Smooth muscle cell (in vitro differentiated cells): ENCODE results near the gene DTD2. TPM values are rescaled to one million over a fixed set of nuclear protein-coding genes. Genes with fewer than 3 reads are reported as not detected.

ENCODE experiments used
- DNase-seq: peaks from one replicate; lab custom pipeline; 2025; ENCODE audit not compliant: unreplicated experiment; lab: John Stamatoyannopoulos, UW
- H2AFZ ChIP-seq: fragments of 200-600 bp; sonication (generic); 2 replicates; pipeline ENCODE4 v1.6.0; 2016; ENCODE audit warnings: antibody characterized with exemption, low read depth, mild to moderate bottlenecking
- H3F3A ChIP-seq: fragments of 200-600 bp; sonication (generic); 2 replicates; pipeline ENCODE4 v1.6.0; 2017; ENCODE audit warnings: antibody characterized with exemption, low read depth
- H3K27ac ChIP-seq: fragments of 200-600 bp; sonication (generic); 2 replicates; pipeline ENCODE4 v1.5.1; 2016; ENCODE audit warnings: low read depth, mild to moderate bottlenecking
- H3K27me3 ChIP-seq: fragments of 200-600 bp; sonication (generic); 2 replicates; pipeline ENCODE4 v1.6.1; 2016; ENCODE audit warnings: low read depth, mild to moderate bottlenecking
- H3K36me3 ChIP-seq: fragments of 200-600 bp; sonication (generic); 2 replicates; pipeline ENCODE4 v1.5.1; 2016; ENCODE audit warnings: low read depth
- H3K4me1 ChIP-seq: fragments of 200-600 bp; sonication (generic); 2 replicates; pipeline ENCODE4 v1.5.1; 2016; ENCODE audit warnings: low read depth
- H3K4me2 ChIP-seq: fragments of 200-600 bp; sonication (generic); 2 replicates; pipeline ENCODE4 v1.6.0; 2016; ENCODE audit warnings: mild to moderate bottlenecking
- H3K4me3 ChIP-seq: fragments of 200-600 bp; sonication (generic); 2 replicates; pipeline ENCODE4 v1.5.1; 2016; ENCODE audit warnings: mild to moderate bottlenecking
- H3K79me2 ChIP-seq: fragments of 200-600 bp; sonication (generic); 2 replicates; pipeline ENCODE4 v1.6.0; 2016; ENCODE audit warnings: low read depth, mild to moderate bottlenecking
- H3K9ac ChIP-seq: fragments of 200-600 bp; sonication (generic); 2 replicates; pipeline ENCODE4 v1.6.0; 2016; ENCODE audit warnings: low read depth
- H3K9me3 ChIP-seq: fragments of 200-600 bp; sonication (generic); replicated peaks from 2 replicates; pipeline ENCODE4 v1.5.1; 2016; ENCODE audit warnings: low read depth
- H4K20me1 ChIP-seq: fragments of 200-600 bp; sonication (generic); 2 replicates; pipeline ENCODE4 v1.6.0; 2016; ENCODE audit warnings: low read depth
- CTCF ChIP-seq: fragments of 200-600 bp; sonication (generic); IDR thresholded peaks from 2 replicates; pipeline ENCODE4 v1.5.1; 2017; ENCODE audit warnings: borderline replicate concordance, mild to moderate bottlenecking, antibody characterized with exemption; ENCODE audit not compliant: insufficient read depth, poor library complexity, severe bottlenecking
- WGBS: methylation state at CpG from one replicate; pipeline ENCODE4 v1.1.7; 2016; ENCODE audit warnings: low lambda C conversion rate; 5-methylcytosine and 5-hydroxymethylcytosine counted together
- polyA plus RNA-seq: library from polyadenylated mRNA; unstranded; fragments of >200 nt; fragmentation: Nextera tagmentation; extraction: Ambion mirVana; gene quantifications from 2 replicates; pipeline ENCODE4 v1.2.1, GENCODE V29; 2016
- total RNA-seq: library from RNA; depleted of rRNA; stranded (reverse); fragments of >200 nt; gene quantifications from 2 replicates; pipeline ENCODE4 v1.2.3, GENCODE V29; 2014

The DTD2 gene
- total and polyA plus RNA-seq, 2 experiments from 2014 or later = 8.6 to 30.4 TPM

- H3K27ac ChIP-seq = no peak overlapping the region
- H3K27me3 ChIP-seq = no peaks in the 10 kb centered on the region
- no peaks in the 10 kb centered on the region for H3K9me3 ChIP-seq
- no peak overlapping the region for H2AFZ ChIP-seq
- no peak overlapping the region for H3K9ac ChIP-seq
- no peaks in the 10 kb centered on the region for H3K79me2 ChIP-seq
- H3K36me3 ChIP-seq = no peaks in the 10 kb centered on the region
- no peak overlapping the region for H3K4me3 ChIP-seq
- H3F3A ChIP-seq = no peaks in the 10 kb centered on the region
- no peak overlapping the region for H3K4me2 ChIP-seq
- no peak for DNase-seq
- H4K20me1 ChIP-seq = no peaks in the 10 kb centered on the region
- H3K4me1 ChIP-seq = no peaks in the 10 kb centered on the region
- no peak for TF ChIP-seq CTCF
These were observed 31.4 kb downstream of the DTD2 start for GRCh38 chr14:31425905-31426304.

- Histone ChIP-seq H4K20me1 (peaks cover 16% of the 10 kb centered on the region), H3K4me1 (peaks cover 11% of the 10 kb centered on the region), H3K4me2 (peak overlapping the region; percentile 68), H3K27me3 (no peaks in the 10 kb centered on the region), H3K36me3 (no peaks in the 10 kb centered on the region), H3K9me3 (no peaks in the 10 kb centered on the region), H3K4me3 (no peak overlapping the region), H3K79me2 (peaks cover 36% of the 10 kb centered on the region), H3K9ac (no peak overlapping the region), H2AFZ (peak overlapping the region; percentile 34), H3F3A (no peaks in the 10 kb centered on the region), H3K27ac (no peak overlapping the region)
- DNase-seq = no peak
- WGBS = over 99% methylated on average over 5 of the region's 5 CpGs
- TF ChIP-seq CTCF = no peak
These were observed 36.1 kb downstream of the DTD2 start for GRCh38 chr14:31421200-31421599.

GRCh38 chr14:31420319-31421111 lies 36.8 kb downstream of the DTD2 start, which contains the start of gene HEATR5A:
HEATR5A (minus strand) TSS chr14:31420550; CDS start chr14:31402975, 17,575 bp downstream.
- Histone ChIP-seq H3K27me3 (no peaks in the 10 kb centered on the region), H3K4me2 (peak within 1 kb of the TSS; percentile 91), H3K9me3 (no peaks in the 10 kb centered on the region), H3K36me3 (no peaks in the 10 kb centered on the region), H3K4me3 (peak within 1 kb of the TSS; percentile 84), H3K79me2 (peaks cover 43% of the 10 kb centered on the region), H2AFZ (peak within 1 kb of the TSS; percentile 34), H4K20me1 (peaks cover 22% of the 10 kb centered on the region), H3K27ac (peak within 1 kb of the TSS; percentile 70), H3F3A (no peaks in the 10 kb centered on the region), H3K9ac (peak within 1 kb of the TSS; percentile 82), H3K4me1 (peaks cover 11% of the 10 kb centered on the region)
- no peak for TF ChIP-seq CTCF
- WGBS = 4% methylated on average over 53 of the region's 56 CpGs
- DNase-seq = peak; percentile 84

DNA sequence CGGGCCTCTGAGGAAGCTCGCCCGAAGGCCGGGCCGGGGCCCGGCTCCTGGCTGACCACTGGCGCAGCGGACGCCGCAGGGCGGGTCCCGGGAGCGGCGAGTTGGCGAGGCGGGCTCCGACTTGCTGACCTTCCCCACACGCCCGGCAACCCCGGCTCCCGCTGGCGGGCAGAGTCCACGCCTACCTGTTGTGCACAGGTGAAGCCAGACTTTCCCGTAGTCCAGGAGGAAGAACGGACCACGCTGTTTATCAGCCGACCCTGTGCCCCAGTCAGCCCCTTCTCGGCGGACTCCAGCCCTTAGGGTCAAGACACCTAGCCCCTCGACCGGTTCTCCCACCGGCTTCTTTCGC lies 37.4 kb downstream of the DTD2 start:
- H3K79me2 ChIP-seq = peaks cover 49% of the 10 kb centered on the region
- no peaks in the 10 kb centered on the region for H3K27me3 ChIP-seq
- H2AFZ ChIP-seq = peak overlapping the region; percentile 19
- H3K9me3 ChIP-seq = no peaks in the 10 kb centered on the region
- H3K27ac ChIP-seq = peak overlapping the region; percentile 70
- H3K36me3 ChIP-seq = no peaks in the 10 kb centered on the region
- peak overlapping the region; percentile 91 for H3K4me2 ChIP-seq
- peak; percentile 30 for DNase-seq
- peaks cover 11% of the 10 kb centered on the region for H3K4me1 ChIP-seq
- peaks cover 27% of the 10 kb centered on the region for H4K20me1 ChIP-seq
- peak overlapping the region; percentile 82 for H3K9ac ChIP-seq
- H3K4me3 ChIP-seq = peak overlapping the region; percentile 84
- WGBS = under 1% methylated on average over 33 of the region's 33 CpGs
- H3F3A ChIP-seq = no peaks in the 10 kb centered on the region
- no peak for TF ChIP-seq CTCF
